ENCODE measurements around the gene BRD2. TPM values are rescaled to one million over a fixed set of nuclear protein-coding genes. Genes with fewer than 3 reads are reported as not detected.
A peak's percentile ranks its signal among the peaks of the same experiment; 100 is the strongest.

BRD2 gene
- 180 TPM for polyA plus RNA-seq (2013, experiment 1 of 2)
- 181 TPM for polyA plus RNA-seq (2013, experiment 2 of 2)

- H3K36me3 ChIP-seq (replicated peaks in 1 of 2; ENCODE audit: control insufficient read depth in 2 of 2, insufficient read depth in 2 of 2, low read length in 2 of 2), result peaks cover 7 to 16% of the 10 kb centered on the region in 2 donors
- H2BK5ac ChIP-seq (ENCODE audit: low read length), result peak within 1 kb of the TSS; percentile 99
- H4K91ac ChIP-seq (ENCODE audit: low read depth, low read length, poor library complexity), result peak within 1 kb of the TSS; percentile 96
- peak within 1 kb of the TSS; percentile 20 for H4K8ac ChIP-seq (ENCODE audit: low read depth, low read length)
- peak within 1 kb of the TSS; percentile 95 for H3K4ac ChIP-seq (ENCODE audit: low read length)
- peak within 1 kb of the TSS; percentile 98 for H2AK5ac ChIP-seq (ENCODE audit: low read depth, low read length)
- peak within 1 kb of the TSS; percentile 100 for H3K18ac ChIP-seq (ENCODE audit: low read length)
- no peaks in the 10 kb centered on the region for H3K27me3 ChIP-seq (ENCODE audit: control insufficient read depth in 3 of 3, insufficient read depth in 3 of 3, low read depth in 1 of 3, low read length in 3 of 3)
- DNase-seq (ENCODE audit: low spot score), result peak; percentile 97
- H3K4me2 ChIP-seq (ENCODE audit: insufficient read depth, low read length, poor library complexity, severe bottlenecking), result peak within 1 kb of the TSS; percentile 79
- peak within 1 kb of the TSS; percentile 100 for H3K27ac ChIP-seq (replicated peaks; ENCODE audit: low read length)
- no peak within 1 kb of the TSS for H2BK12ac ChIP-seq (ENCODE audit: low read length)
- H3K14ac ChIP-seq (ENCODE audit: low read length), result peak within 1 kb of the TSS; percentile 59
- peaks cover 4 to 7% of the 10 kb centered on the region in 2 donors for H3K4me1 ChIP-seq (ENCODE audit: control insufficient read depth in 2 of 2, insufficient read depth in 1 of 2, low read depth in 1 of 2, low read length in 2 of 2)
- H3K9me3 ChIP-seq (replicated peaks in 1 of 2; ENCODE audit: control insufficient read depth in 2 of 2, insufficient read depth in 1 of 2, low read depth in 1 of 2, low read length in 2 of 2), result no peaks in the 10 kb centered on the region
- WGBS, 2 donors (ENCODE audit: extremely low coverage in 2 of 2, insufficient read length in 2 of 2, insufficient replicate concordance in 1 of 2), result no CpG with 5 or more reads among the region's 62 CpGs
- peak within 1 kb of the TSS; percentile 98 for H3K23ac ChIP-seq (ENCODE audit: low read depth, low read length, poor library complexity)
- peak within 1 kb of the TSS; percentile 76 for H2BK120ac ChIP-seq (ENCODE audit: low read depth, low read length)
- peak within 1 kb of the TSS; percentile 98 for H3K9ac ChIP-seq (ENCODE audit: low read depth, low read length, poor library complexity)
- H3K4me3 ChIP-seq (ENCODE audit: low read length in 2 of 2), result peak within 1 kb of the TSS; percentile 90 to 92
- H2AFZ ChIP-seq (ENCODE audit: low read length), result peak within 1 kb of the TSS; percentile 93
- H3K79me1 ChIP-seq (ENCODE audit: low read depth, low read length), result peaks cover 3% of the 10 kb centered on the region
- H2BK15ac ChIP-seq (ENCODE audit: low read length), result peak within 1 kb of the TSS; percentile 88
Measured at GRCh38 chr6:32968093-32968866, at the start of gene BRD2. TSS of gene BRD2 (plus strand) at chr6:32968594. CDS start at chr6:32972899, 4,305 bp downstream.

- H3K4ac ChIP-seq (ENCODE audit: low read length), result no peak overlapping the region
- H3K27me3 ChIP-seq (ENCODE audit: control insufficient read depth in 3 of 3, insufficient read depth in 3 of 3, low read depth in 1 of 3, low read length in 3 of 3), result peaks cover 0 to 19% (median 0%) of the 10 kb centered on the region in 3 experiments
- no peak overlapping the region for H4K91ac ChIP-seq (ENCODE audit: low read depth, low read length, poor library complexity)
- no peak for DNase-seq (ENCODE audit: low spot score)
- no peak overlapping the region for H3K4me3 ChIP-seq (ENCODE audit: low read length in 2 of 2)
- H3K4me2 ChIP-seq (ENCODE audit: insufficient read depth, low read length, poor library complexity, severe bottlenecking), result no peak overlapping the region
- no peak overlapping the region for H2BK15ac ChIP-seq (ENCODE audit: low read length)
- no peak overlapping the region for H2AFZ ChIP-seq (ENCODE audit: low read length)
- no peaks in the 10 kb centered on the region for H3K4me1 ChIP-seq (ENCODE audit: control insufficient read depth in 2 of 2, insufficient read depth in 1 of 2, low read depth in 1 of 2, low read length in 2 of 2)
- no peak overlapping the region for H2BK5ac ChIP-seq (ENCODE audit: low read length)
- H3K14ac ChIP-seq (ENCODE audit: low read length), result no peak overlapping the region
- no CpG with 5 or more reads among the region's 2 CpGs for WGBS, 2 donors (ENCODE audit: extremely low coverage in 2 of 2, insufficient read length in 2 of 2, insufficient replicate concordance in 1 of 2)
- H2BK120ac ChIP-seq (ENCODE audit: low read depth, low read length), result no peak overlapping the region
- H3K27ac ChIP-seq (replicated peaks; ENCODE audit: low read length), result no peak overlapping the region
- H4K8ac ChIP-seq (ENCODE audit: low read depth, low read length), result no peak overlapping the region
- H3K79me1 ChIP-seq (ENCODE audit: low read depth, low read length), result no peaks in the 10 kb centered on the region
- no peak overlapping the region for H3K23ac ChIP-seq (ENCODE audit: low read depth, low read length, poor library complexity)
- no peak overlapping the region for H2BK12ac ChIP-seq (ENCODE audit: low read length)
- no peak overlapping the region for H3K18ac ChIP-seq (ENCODE audit: low read length)
- no peak overlapping the region for H2AK5ac ChIP-seq (ENCODE audit: low read depth, low read length)
- no peak overlapping the region for H3K9ac ChIP-seq (ENCODE audit: low read depth, low read length, poor library complexity)
- no peaks in the 10 kb centered on the region for H3K9me3 ChIP-seq (replicated peaks in 1 of 2; ENCODE audit: control insufficient read depth in 2 of 2, insufficient read depth in 1 of 2, low read depth in 1 of 2, low read length in 2 of 2)
- no peaks in the 10 kb centered on the region for H3K36me3 ChIP-seq (replicated peaks in 1 of 2; ENCODE audit: control insufficient read depth in 2 of 2, insufficient read depth in 2 of 2, low read length in 2 of 2)
Measured at GRCh38 chr6:32920715-32921114, 47.7 kb upstream of the BRD2 start.

- no peak overlapping the region for H3K9ac ChIP-seq (ENCODE audit: low read depth, low read length, poor library complexity)
- no peak overlapping the region for H2BK5ac ChIP-seq (ENCODE audit: low read length)
- H3K4me2 ChIP-seq (ENCODE audit: insufficient read depth, low read length, poor library complexity, severe bottlenecking), result no peak overlapping the region
- no peaks in the 10 kb centered on the region for H3K36me3 ChIP-seq (replicated peaks in 1 of 2; ENCODE audit: control insufficient read depth in 2 of 2, insufficient read depth in 2 of 2, low read length in 2 of 2)
- peaks cover 0 to 8% (median 0%) of the 10 kb centered on the region in 3 experiments for H3K27me3 ChIP-seq (ENCODE audit: control insufficient read depth in 3 of 3, insufficient read depth in 3 of 3, low read depth in 1 of 3, low read length in 3 of 3)
- no peak overlapping the region for H2BK15ac ChIP-seq (ENCODE audit: low read length)
- H3K18ac ChIP-seq (ENCODE audit: low read length), result no peak overlapping the region
- no peak overlapping the region for H4K8ac ChIP-seq (ENCODE audit: low read depth, low read length)
- no peak overlapping the region for H2AK5ac ChIP-seq (ENCODE audit: low read depth, low read length)
- H3K14ac ChIP-seq (ENCODE audit: low read length), result no peak overlapping the region
- no peak overlapping the region for H3K4ac ChIP-seq (ENCODE audit: low read length)
- H3K27ac ChIP-seq (replicated peaks; ENCODE audit: low read length), result no peak overlapping the region
- DNase-seq (ENCODE audit: low spot score), result no peak
- no peak overlapping the region for H2AFZ ChIP-seq (ENCODE audit: low read length)
- H3K23ac ChIP-seq (ENCODE audit: low read depth, low read length, poor library complexity), result no peak overlapping the region
- no peak overlapping the region for H2BK120ac ChIP-seq (ENCODE audit: low read depth, low read length)
- no peak overlapping the region for H3K4me3 ChIP-seq (ENCODE audit: low read length in 2 of 2)
- no peaks in the 10 kb centered on the region for H3K4me1 ChIP-seq (ENCODE audit: control insufficient read depth in 2 of 2, insufficient read depth in 1 of 2, low read depth in 1 of 2, low read length in 2 of 2)
- H4K91ac ChIP-seq (ENCODE audit: low read depth, low read length, poor library complexity), result no peak overlapping the region
- H2BK12ac ChIP-seq (ENCODE audit: low read length), result no peak overlapping the region
- no CpG with 5 or more reads among the region's 2 CpGs for WGBS, 2 donors (ENCODE audit: extremely low coverage in 2 of 2, insufficient read length in 2 of 2, insufficient replicate concordance in 1 of 2)
- H3K9me3 ChIP-seq (replicated peaks in 1 of 2; ENCODE audit: control insufficient read depth in 2 of 2, insufficient read depth in 1 of 2, low read depth in 1 of 2, low read length in 2 of 2), result no peaks in the 10 kb centered on the region
- H3K79me1 ChIP-seq (ENCODE audit: low read depth, low read length), result no peaks in the 10 kb centered on the region
Measured at GRCh38 chr6:32922083-32922482, 46.3 kb upstream of the BRD2 start.

GRCh38 chr6:32931211-32931610 lies 37.2 kb upstream of the BRD2 start:
- Histone ChIP-seq H3K4me2 (ENCODE audit: insufficient read depth, low read length, poor library complexity, severe bottlenecking) (no peak overlapping the region), H2BK5ac (ENCODE audit: low read length) (no peak overlapping the region), H3K79me1 (ENCODE audit: low read depth, low read length) (no peaks in the 10 kb centered on the region), H2AFZ (ENCODE audit: low read length) (no peak overlapping the region), H4K8ac (ENCODE audit: low read depth, low read length) (no peak overlapping the region), H3K14ac (ENCODE audit: low read length) (no peak overlapping the region), H3K23ac (ENCODE audit: low read depth, low read length, poor library complexity) (no peak overlapping the region), H3K4me3 (ENCODE audit: low read length in 2 of 2) (no peak overlapping the region), H3K27ac (replicated peaks; ENCODE audit: low read length) (no peak overlapping the region), H3K9ac (ENCODE audit: low read depth, low read length, poor library complexity) (no peak overlapping the region), H2BK12ac (ENCODE audit: low read length) (no peak overlapping the region), H3K4me1 (ENCODE audit: control insufficient read depth in 2 of 2, insufficient read depth in 1 of 2, low read depth in 1 of 2, low read length in 2 of 2) (no peaks in the 10 kb centered on the region), H4K91ac (ENCODE audit: low read depth, low read length, poor library complexity) (peak overlapping the region; percentile 6), H3K9me3 (replicated peaks in 1 of 2; ENCODE audit: control insufficient read depth in 2 of 2, insufficient read depth in 1 of 2, low read depth in 1 of 2, low read length in 2 of 2) (no peaks in the 10 kb centered on the region), H2BK15ac (ENCODE audit: low read length) (no peak overlapping the region), H2AK5ac (ENCODE audit: low read depth, low read length) (no peak overlapping the region), H3K36me3 (replicated peaks in 1 of 2; ENCODE audit: control insufficient read depth in 2 of 2, insufficient read depth in 2 of 2, low read length in 2 of 2) (no peaks in the 10 kb centered on the region), H3K18ac (ENCODE audit: low read length) (no peak overlapping the region), H2BK120ac (ENCODE audit: low read depth, low read length) (no peak overlapping the region), H3K4ac (ENCODE audit: low read length) (no peak overlapping the region), H3K27me3 (ENCODE audit: control insufficient read depth in 3 of 3, insufficient read depth in 3 of 3, low read depth in 1 of 3, low read length in 3 of 3) (peaks cover 0 to 36% (median 0%) of the 10 kb centered on the region in 3 experiments)
- no CpG with 5 or more reads among the region's 1 CpG for WGBS, 2 donors (ENCODE audit: extremely low coverage in 2 of 2, insufficient read length in 2 of 2, insufficient replicate concordance in 1 of 2)
- DNase-seq (ENCODE audit: low spot score), result no peak

Data from neuronal stem cell (in vitro differentiated cells).